ENCODE measurements around the gene ZNF326.
"Not testable (repeated sequence)": the region's sequence is repeated elsewhere in the genome, so short reads cannot be mapped to it uniquely, and the experiment has no call there.

ZNF326 gene

DNA sequence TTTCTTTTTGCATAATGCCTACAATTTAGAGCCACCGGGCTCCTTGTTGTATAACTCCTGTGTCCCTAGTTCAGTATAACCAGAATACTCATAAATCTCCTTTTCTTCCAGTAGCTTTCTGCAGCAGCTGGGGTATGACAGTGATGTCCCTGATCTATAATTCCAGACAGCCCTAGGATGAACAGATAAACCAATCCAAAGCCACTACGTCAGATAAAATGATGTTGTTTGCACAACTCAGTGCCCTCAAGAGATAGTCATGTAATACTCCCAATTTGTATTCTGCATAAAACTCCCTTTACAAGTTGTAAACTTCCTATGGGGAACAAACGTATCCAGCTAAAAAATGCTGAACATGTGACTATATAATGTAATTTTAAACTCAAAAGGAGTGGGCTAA lies 44.7 kb downstream of the ZNF326 start:
- Histone ChIP-seq H3K4me1 (ENCODE audit: control insufficient read depth in 2 of 2, insufficient read depth in 2 of 2, low read length in 2 of 2) (no peaks in the 10 kb centered on the region), H3K36me3 (ENCODE audit: control insufficient read depth in 2 of 2, insufficient read depth in 2 of 2, low read length in 2 of 2) (no peaks in the 10 kb centered on the region), H3K27me3 (ENCODE audit: control insufficient read depth in 2 of 2, insufficient read depth in 2 of 2, low read length in 2 of 2) (no peaks in the 10 kb centered on the region), H3K4me3 (ENCODE audit: low read length in 2 of 2) (no peak overlapping the region), H3K9ac (ENCODE audit: low read depth in 1 of 2, low read length in 2 of 2) (no peak overlapping the region), H3K9me3 (ENCODE audit: control insufficient read depth in 2 of 2, low read length in 2 of 2) (no peaks in the 10 kb centered on the region), H3K27ac (ENCODE audit: low read depth in 2 of 2, low read length in 2 of 2) (no peak overlapping the region)

DNA sequence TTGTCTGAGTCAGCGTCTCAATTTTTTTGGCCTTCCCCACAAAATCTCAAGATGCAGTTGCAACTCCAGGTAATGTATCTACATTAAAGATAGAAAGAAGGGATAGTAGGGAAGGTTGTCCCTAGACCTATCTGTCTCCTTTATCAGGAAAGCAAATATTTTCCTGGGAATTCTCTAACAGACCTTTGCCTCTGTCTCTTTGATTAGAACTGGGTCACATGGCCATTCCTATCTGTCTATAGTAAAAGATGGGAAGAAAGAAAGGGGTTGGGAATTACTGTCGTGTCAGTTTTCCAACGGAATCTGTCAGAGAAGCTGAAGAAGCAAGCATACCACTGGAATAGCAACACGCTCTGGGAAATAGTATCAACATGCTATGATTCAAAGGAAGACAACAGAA lies 48.7 kb downstream of the ZNF326 start:
- no peaks in the 10 kb centered on the region for H3K9me3 ChIP-seq (ENCODE audit: control insufficient read depth in 2 of 2, low read length in 2 of 2)
- no peak overlapping the region for H3K9ac ChIP-seq (ENCODE audit: low read depth in 1 of 2, low read length in 2 of 2)
- no peaks in the 10 kb centered on the region for H3K36me3 ChIP-seq (ENCODE audit: control insufficient read depth in 2 of 2, insufficient read depth in 2 of 2, low read length in 2 of 2)
- H3K27me3 ChIP-seq (ENCODE audit: control insufficient read depth in 2 of 2, insufficient read depth in 2 of 2, low read length in 2 of 2), result peaks cover 0 to 2% of the 10 kb centered on the region in 2 donors
- no peak overlapping the region for H3K27ac ChIP-seq (ENCODE audit: low read depth in 2 of 2, low read length in 2 of 2)
- no peaks in the 10 kb centered on the region for H3K4me1 ChIP-seq (ENCODE audit: control insufficient read depth in 2 of 2, insufficient read depth in 2 of 2, low read length in 2 of 2)
- H3K4me3 ChIP-seq (ENCODE audit: low read length in 2 of 2), result no peak overlapping the region

- Histone ChIP-seq H3K9ac (ENCODE audit: low read depth in 1 of 2, low read length in 2 of 2) (no peak overlapping the region), H3K4me1 (ENCODE audit: control insufficient read depth in 2 of 2, insufficient read depth in 2 of 2, low read length in 2 of 2) (no peaks in the 10 kb centered on the region), H3K36me3 (ENCODE audit: control insufficient read depth in 2 of 2, insufficient read depth in 2 of 2, low read length in 2 of 2) (no peaks in the 10 kb centered on the region)
Observed at GRCh38 chr1:90044346-90044745, 49.4 kb downstream of the ZNF326 start.

GRCh38 chr1:90045853-90046563 lies 51.1 kb downstream of the ZNF326 start:
- H3K4me3 ChIP-seq (ENCODE audit: low read length in 2 of 2), result no peak overlapping the region
- H3K27me3 ChIP-seq (ENCODE audit: control insufficient read depth in 2 of 2, insufficient read depth in 2 of 2, low read length in 2 of 2), result peaks cover 0 to 2% of the 10 kb centered on the region in 2 donors
- no peak overlapping the region for H3K9ac ChIP-seq (ENCODE audit: low read depth in 1 of 2, low read length in 2 of 2)
- no peaks in the 10 kb centered on the region for H3K36me3 ChIP-seq (ENCODE audit: control insufficient read depth in 2 of 2, insufficient read depth in 2 of 2, low read length in 2 of 2)
- H3K27ac ChIP-seq (ENCODE audit: low read depth in 2 of 2, low read length in 2 of 2), result no peak overlapping the region
- H3K9me3 ChIP-seq (ENCODE audit: control insufficient read depth in 2 of 2, low read length in 2 of 2), result no peaks in the 10 kb centered on the region
- H3K4me1 ChIP-seq (ENCODE audit: control insufficient read depth in 2 of 2, insufficient read depth in 2 of 2, low read length in 2 of 2), result no peaks in the 10 kb centered on the region

More at GRCh38 chr1:90044346-90044745, 49.4 kb downstream of the ZNF326 start:
- Histone ChIP-seq H3K27ac (ENCODE audit: low read depth in 2 of 2, low read length in 2 of 2) (no peak overlapping the region), H3K9me3 (ENCODE audit: control insufficient read depth in 2 of 2, low read length in 2 of 2) (no peaks in the 10 kb centered on the region), H3K4me3 (ENCODE audit: low read length in 2 of 2) (no peak overlapping the region), H3K27me3 (ENCODE audit: control insufficient read depth in 2 of 2, insufficient read depth in 2 of 2, low read length in 2 of 2) (peaks cover 0 to 2% of the 10 kb centered on the region in 2 donors)

DNA sequence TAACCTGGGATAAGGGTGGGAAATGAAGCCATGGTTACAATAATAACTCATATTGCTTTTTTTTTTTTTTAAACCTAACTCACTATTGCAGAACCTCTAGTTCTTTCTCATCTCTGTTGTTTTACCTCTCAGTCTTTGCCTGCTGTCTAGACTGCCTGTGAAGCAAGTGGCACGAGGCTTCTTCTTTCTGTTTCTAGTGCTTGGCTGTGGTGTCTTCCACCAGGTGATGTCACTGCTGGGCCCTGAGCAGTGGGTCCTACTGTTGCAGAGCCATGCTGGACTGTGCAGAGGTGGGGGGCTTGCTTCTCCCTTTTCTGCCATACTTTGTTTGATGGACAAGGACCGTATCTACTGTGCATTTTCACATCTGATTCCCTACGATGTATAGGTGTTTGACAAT lies 51.7 kb downstream of the ZNF326 start:
- Histone ChIP-seq H3K9me3 (ENCODE audit: control insufficient read depth in 2 of 2, low read length in 2 of 2) (no peaks in the 10 kb centered on the region), H3K27ac (ENCODE audit: low read depth in 2 of 2, low read length in 2 of 2) (no peak overlapping the region), H3K4me1 (ENCODE audit: control insufficient read depth in 2 of 2, insufficient read depth in 2 of 2, low read length in 2 of 2) (no peaks in the 10 kb centered on the region)

DNA sequence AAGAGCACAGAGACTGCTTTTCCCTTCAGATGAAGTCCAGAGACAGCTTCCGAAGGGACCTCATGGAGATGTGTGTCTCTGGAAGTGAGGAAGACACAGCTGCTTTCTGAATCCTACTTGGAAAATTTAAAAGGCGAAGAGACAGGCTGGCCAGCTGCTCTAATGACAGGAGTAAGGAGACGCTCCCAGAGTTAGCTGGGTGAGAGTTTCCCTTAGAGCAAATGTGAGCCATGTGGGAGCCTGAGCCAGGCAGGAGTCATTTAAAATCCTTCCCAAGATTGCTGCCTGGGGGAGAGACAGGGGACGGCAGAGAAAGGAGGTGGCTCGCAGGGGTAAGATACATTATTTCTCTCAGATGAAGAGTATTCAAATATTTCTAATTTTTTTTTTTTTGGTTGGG lies 53.1 kb downstream of the ZNF326 start:
- Histone ChIP-seq H3K9ac (ENCODE audit: low read depth in 1 of 2, low read length in 2 of 2) (no peak overlapping the region), H3K27me3 (ENCODE audit: control insufficient read depth in 2 of 2, insufficient read depth in 2 of 2, low read length in 2 of 2) (peaks cover 0 to 2% of the 10 kb centered on the region in 2 donors), H3K36me3 (ENCODE audit: control insufficient read depth in 2 of 2, insufficient read depth in 2 of 2, low read length in 2 of 2) (no peaks in the 10 kb centered on the region)

More for the DNA sequence above, 51.7 kb downstream of the ZNF326 start:
- Histone ChIP-seq H3K9ac (ENCODE audit: low read depth in 1 of 2, low read length in 2 of 2) (no peak overlapping the region), H3K4me3 (ENCODE audit: low read length in 2 of 2) (no peak overlapping the region), H3K27me3 (ENCODE audit: control insufficient read depth in 2 of 2, insufficient read depth in 2 of 2, low read length in 2 of 2) (peaks cover 0 to 2% of the 10 kb centered on the region in 2 donors), H3K36me3 (ENCODE audit: control insufficient read depth in 2 of 2, insufficient read depth in 2 of 2, low read length in 2 of 2) (no peaks in the 10 kb centered on the region)

GRCh38 chr1:90062700-90063643 lies 68.1 kb downstream of the ZNF326 start:
- H3K4me1 ChIP-seq (ENCODE audit: control insufficient read depth in 2 of 2, insufficient read depth in 2 of 2, low read length in 2 of 2); H3K9me3 ChIP-seq (ENCODE audit: control insufficient read depth in 2 of 2, low read length in 2 of 2); H3K27me3 ChIP-seq (ENCODE audit: control insufficient read depth in 2 of 2, insufficient read depth in 2 of 2, low read length in 2 of 2); H3K4me3 ChIP-seq (ENCODE audit: low read length in 2 of 2); H3K9ac ChIP-seq (ENCODE audit: low read depth in 1 of 2, low read length in 2 of 2); H3K27ac ChIP-seq (ENCODE audit: low read depth in 2 of 2, low read length in 2 of 2); H3K36me3 ChIP-seq (ENCODE audit: control insufficient read depth in 2 of 2, insufficient read depth in 2 of 2, low read length in 2 of 2): not testable (repeated sequence)

More for the DNA sequence above, 53.1 kb downstream of the ZNF326 start:
- H3K4me1 ChIP-seq (ENCODE audit: control insufficient read depth in 2 of 2, insufficient read depth in 2 of 2, low read length in 2 of 2), result no peaks in the 10 kb centered on the region
- H3K4me3 ChIP-seq (ENCODE audit: low read length in 2 of 2), result no peak overlapping the region
- H3K27ac ChIP-seq (ENCODE audit: low read depth in 2 of 2, low read length in 2 of 2), result no peak overlapping the region
- H3K9me3 ChIP-seq (ENCODE audit: control insufficient read depth in 2 of 2, low read length in 2 of 2), result no peaks in the 10 kb centered on the region

DNA sequence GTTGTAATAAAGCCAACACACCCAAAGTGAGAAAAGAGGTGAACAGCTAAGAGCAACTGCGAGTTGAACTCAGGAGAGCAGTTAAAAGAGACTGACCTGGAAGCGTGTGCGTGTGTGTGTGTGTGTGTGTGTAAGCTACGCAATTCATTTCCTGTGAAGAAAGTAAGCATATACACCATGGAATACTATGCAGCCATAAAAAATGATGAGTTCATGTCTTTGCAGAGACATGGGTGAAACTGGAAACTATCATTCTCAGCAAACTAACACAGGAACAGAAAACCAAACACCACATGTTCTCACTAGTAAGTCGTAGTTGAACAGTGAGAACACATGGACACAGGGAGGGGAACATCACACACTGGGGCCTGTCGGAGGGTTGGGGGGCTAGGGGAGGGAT lies 69.2 kb downstream of the ZNF326 start:
- not testable (repeated sequence) for H3K4me3 ChIP-seq (ENCODE audit: low read length in 2 of 2); H3K9ac ChIP-seq (ENCODE audit: low read depth in 1 of 2, low read length in 2 of 2); H3K4me1 ChIP-seq (ENCODE audit: control insufficient read depth in 2 of 2, insufficient read depth in 2 of 2, low read length in 2 of 2); H3K27me3 ChIP-seq (ENCODE audit: control insufficient read depth in 2 of 2, insufficient read depth in 2 of 2, low read length in 2 of 2); H3K36me3 ChIP-seq (ENCODE audit: control insufficient read depth in 2 of 2, insufficient read depth in 2 of 2, low read length in 2 of 2); H3K27ac ChIP-seq (ENCODE audit: low read depth in 2 of 2, low read length in 2 of 2); H3K9me3 ChIP-seq (ENCODE audit: control insufficient read depth in 2 of 2, low read length in 2 of 2)

DNA sequence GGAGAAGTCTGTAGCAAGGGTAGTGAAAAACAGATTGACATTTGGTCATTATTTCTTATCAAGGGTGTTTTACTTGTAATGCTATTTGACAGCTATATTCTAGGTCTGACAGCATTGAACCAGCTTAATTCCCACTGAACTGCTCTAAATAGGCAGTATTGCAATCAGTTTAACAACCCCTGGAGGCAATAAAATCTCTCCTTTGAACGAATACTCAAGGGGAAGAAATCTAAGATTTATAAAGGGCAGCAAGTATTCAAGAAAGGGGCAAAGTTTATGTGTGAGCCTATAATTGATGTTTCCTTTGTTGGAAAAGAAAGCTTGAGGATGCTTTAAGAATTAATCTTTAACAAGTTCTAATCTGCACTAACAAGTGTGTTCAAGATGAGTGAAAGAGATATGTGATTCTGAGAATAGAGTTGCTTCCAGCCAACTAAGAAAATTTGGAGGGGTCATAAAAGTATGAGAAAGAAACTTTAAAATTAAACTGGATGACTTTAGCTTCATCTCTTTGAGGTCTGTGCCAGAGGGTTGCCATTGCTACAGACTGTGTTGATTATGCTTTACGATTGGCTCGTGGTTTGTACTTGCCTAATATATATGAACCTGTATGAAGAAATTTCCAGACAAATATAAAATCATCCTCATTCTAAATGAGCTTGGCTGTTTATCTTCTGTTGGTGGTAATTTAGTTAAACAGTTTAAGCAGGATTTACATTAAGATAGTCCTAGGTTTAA lies 72.5 kb downstream of the ZNF326 start:
- Histone ChIP-seq H3K27ac (ENCODE audit: low read depth in 2 of 2, low read length in 2 of 2) (no peak overlapping the region), H3K36me3 (ENCODE audit: control insufficient read depth in 2 of 2, insufficient read depth in 2 of 2, low read length in 2 of 2) (no peaks in the 10 kb centered on the region), H3K27me3 (ENCODE audit: control insufficient read depth in 2 of 2, insufficient read depth in 2 of 2, low read length in 2 of 2) (no peaks in the 10 kb centered on the region), H3K9me3 (ENCODE audit: control insufficient read depth in 2 of 2, low read length in 2 of 2) (no peaks in the 10 kb centered on the region), H3K4me1 (ENCODE audit: control insufficient read depth in 2 of 2, insufficient read depth in 2 of 2, low read length in 2 of 2) (peaks cover 0 to 4% of the 10 kb centered on the region in 2 donors), H3K4me3 (ENCODE audit: low read length in 2 of 2) (no peak overlapping the region), H3K9ac (ENCODE audit: low read depth in 1 of 2, low read length in 2 of 2) (no peak overlapping the region)
